Ammon's horn (tissue), 1 donor: ENCODE measurements around the gene ITGA8.
"Not testable (repeated sequence)": the region's sequence is repeated elsewhere in the genome, so short reads cannot be mapped to it uniquely, and the experiment has no call there.

Experiments used
- DNase-seq: peaks from one replicate; pipeline ENCODE4 v3.0.0-alpha.2; 2016; ENCODE audit warnings: low spot score

The ITGA8 gene

DNA sequence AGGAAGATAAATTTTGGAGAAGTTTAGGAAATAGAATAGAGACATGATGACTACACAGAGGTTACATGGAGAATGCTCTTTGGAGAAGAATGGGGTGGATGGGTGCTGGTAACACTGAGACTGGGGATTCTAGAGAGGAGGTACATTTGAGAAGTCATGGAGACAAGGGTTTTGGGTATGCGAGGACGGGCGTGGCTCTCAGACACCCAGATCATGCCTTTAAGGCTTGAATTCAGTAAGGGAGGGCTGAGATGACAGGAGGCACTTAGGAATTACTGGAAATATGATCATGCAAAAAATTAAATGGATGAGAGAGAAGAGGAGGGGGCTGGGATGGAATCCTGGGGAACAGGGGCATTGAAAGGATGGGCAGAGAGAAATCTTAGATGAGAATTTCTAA is 168.8 kb downstream of the ITGA8 start:
- no peak for DNase-seq

DNA sequence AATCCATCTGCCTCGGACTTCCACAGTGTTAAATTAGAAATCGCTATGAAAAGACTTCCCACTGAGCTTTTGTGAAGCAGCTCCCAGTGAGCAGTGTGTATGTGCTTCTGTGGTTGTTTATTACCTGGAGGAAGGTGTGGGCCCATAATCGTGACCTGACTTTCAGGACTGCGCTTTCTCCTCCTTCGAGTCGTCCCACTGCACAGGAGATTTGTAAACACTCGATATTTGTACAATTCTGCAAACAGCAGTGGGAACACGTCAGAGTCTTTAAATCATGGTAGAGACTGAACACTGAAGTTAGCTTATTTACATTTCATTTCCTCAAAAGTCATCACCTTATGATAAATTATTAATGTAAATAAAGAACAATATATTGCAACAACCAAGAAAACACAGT is 171.4 kb downstream of the ITGA8 start:
- no peak for DNase-seq

DNA sequence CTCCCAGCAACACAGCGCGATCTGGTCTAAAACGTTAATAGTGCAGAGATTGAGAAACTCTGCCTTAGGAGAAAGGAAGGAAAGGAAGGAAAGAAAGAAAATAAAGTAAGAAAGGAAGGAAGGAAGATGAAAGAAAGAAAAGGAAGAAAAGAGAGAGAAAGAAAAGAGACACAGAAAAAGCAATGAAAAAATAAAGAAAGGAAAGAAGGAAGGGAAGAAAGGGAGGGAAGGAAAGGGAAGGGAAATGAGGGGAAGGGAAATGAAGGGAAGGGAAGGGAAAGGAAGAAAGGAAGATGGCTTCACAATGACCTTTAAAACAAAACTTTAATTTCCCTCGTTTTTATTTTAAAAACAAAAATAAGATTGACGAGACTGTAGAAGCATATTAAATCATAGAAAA is 173.1 kb downstream of the ITGA8 start:
- no peak for DNase-seq

DNA sequence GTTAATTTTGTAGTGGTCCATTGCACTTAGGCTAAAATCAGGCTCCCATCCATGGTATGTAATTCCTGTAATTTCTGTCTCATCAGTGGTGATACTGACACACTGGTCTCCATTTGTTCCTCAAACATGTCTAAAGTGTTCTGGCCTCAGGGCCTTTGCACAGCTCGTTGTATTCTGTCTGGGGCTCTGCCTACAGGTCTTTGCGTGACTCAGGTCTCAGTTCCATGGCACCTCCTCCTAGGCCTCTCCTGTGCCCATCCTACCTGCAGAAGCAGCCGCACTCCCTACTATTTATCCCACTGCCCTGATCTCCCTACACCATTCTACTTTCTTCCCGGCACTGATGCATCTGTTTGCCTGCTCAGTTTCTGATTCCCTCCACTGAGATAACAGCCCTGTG is 173.8 kb downstream of the ITGA8 start:
- DNase-seq: no peak

DNA sequence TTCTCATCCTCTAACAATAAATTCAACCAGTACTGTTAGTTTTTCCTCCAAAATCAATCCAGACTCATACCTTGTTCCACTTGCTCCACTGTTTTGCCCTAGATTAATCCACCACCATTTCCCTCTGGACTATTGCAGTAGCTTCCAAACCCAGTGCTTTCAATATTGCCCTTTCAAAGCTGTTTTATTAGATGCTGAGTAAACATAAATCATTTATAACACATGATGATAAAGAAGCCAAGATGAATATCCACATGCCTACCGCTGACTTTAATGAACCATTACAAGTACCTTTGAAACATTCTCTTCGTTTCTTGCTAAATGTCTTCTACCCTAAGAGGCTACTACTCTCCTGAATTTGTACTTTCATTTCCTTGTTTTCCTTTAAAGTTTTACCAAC is 174.5 kb downstream of the ITGA8 start:
- DNase-seq: no peak

DNA sequence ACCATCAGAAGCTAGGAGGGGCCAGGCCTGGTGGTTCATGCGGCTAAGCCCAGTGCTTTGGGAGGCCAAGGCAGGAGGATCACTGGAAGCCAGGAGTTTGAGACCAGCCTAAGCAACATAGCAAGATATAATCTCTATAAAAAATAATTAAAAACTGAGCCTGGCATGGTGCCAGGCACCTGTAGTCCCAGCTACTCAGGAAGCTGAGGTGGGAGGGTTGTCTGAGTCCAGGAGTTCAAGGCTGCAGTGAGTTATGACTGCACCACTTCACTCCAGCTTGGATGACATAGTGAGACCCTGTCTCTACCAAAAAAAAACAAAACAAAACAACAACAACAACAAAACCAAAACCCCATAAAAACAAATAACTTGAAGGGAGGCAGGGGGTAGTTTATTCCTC is 175.7 kb downstream of the ITGA8 start:
- no peak for DNase-seq

DNA sequence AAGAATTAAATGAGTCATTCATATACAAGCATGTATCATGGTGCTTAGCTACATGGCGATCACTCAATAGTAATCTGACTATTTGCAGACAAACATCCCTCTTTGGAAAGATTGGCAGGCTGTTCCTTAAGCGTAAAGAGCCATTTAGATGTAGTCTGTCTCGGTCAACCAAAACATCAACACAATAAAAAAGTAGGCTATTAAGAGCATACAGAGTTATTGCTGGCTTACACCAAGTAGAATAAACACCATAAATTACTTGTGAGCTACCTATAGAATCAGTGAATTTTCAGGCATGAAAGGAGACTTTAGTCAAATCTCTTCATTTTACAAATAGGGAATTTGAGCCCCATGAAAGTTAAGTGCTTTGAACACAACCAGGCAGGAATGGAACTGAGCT is 176.9 kb downstream of the ITGA8 start:
- DNase-seq: no peak

DNA sequence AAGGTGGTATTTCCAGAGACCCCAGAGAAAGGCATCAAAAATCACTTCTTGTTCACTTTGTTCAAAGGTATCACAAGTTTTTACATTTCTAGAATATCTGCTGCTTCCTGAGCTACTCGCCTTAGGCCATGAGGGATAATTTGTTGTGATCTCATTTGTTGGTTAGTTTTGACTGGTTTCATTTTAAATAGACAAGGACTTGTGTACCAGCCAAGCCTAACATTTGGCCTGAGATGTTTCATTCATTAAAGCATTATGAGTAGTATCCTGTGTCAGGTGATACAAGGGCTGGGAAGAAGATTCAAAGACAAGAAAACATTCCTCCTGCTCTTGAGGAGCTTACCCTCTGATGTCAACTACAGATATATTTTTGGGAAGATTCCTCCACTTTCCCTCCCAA is 178.3 kb downstream of the ITGA8 start:
- DNase-seq: no peak

DNA sequence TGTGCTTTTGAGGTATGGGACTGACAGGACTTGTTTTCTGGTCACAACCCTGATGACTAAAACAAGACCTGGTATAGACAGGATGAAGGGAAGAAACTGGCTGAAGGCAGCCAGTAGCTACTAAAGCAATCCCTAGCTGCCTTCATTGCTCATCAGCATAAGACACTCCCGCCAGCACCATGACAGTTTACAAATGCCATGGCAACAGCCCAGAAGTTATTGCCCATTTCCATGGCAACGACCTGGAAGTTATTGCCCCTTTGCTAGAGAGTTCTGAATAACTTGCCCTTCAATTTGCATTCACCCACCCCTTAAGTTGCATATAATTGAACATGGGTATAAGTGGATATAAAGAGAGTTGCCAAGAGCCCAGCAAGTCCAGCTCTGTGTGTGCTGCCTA is 179.0 kb downstream of the ITGA8 start:
- no peak for DNase-seq

DNA sequence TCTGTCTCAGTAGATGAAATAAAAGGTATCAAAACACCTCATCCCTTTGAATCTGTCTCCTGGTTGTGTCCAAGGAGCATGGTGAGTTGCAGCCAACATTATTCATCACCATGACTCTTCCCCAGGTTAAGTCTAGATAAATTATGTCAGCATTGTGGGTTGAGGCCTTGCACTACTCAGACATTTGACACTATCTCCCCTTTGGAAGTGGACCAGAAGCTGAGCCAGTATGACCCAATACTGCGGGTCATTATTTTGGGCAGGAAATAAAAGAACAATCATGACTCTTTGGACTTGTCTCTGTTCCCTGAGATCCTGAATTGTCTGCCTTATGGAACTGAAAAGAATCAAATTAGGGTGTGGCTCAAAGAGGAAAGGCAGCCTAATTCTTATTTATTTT is 180.5 kb downstream of the ITGA8 start:
- no peak for DNase-seq

DNA sequence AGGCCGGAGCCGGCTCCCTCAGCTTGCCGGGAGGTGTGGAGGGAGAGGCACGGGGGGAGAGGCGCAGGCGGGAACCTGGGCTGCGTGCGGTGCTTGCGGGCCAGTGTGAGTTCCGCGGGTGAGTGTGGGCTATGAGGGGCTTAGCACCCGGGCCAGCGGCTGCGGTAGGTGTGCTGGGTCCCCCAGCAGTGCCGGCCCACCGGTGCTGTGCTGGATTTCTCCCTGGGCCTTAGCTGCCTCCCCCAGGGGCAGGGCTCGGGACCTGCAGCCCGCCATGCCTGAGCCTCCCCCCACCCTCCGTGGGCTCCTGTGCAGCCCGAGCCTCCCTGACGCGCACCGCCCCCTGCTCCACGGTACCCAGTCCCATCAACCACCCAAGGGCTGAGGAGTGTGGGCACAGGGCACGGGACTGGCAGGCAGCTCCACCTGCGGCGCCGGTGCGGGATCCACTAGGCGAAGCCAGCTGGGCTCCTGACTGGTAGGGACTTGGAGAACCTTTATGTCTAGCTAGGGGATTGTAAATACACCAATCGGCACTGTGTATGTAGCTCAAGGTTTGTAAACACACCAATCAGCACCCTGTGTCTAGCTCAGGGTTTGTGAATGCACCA is 184.7 kb downstream of the ITGA8 start:
- DNase-seq: not testable (repeated sequence)

DNA sequence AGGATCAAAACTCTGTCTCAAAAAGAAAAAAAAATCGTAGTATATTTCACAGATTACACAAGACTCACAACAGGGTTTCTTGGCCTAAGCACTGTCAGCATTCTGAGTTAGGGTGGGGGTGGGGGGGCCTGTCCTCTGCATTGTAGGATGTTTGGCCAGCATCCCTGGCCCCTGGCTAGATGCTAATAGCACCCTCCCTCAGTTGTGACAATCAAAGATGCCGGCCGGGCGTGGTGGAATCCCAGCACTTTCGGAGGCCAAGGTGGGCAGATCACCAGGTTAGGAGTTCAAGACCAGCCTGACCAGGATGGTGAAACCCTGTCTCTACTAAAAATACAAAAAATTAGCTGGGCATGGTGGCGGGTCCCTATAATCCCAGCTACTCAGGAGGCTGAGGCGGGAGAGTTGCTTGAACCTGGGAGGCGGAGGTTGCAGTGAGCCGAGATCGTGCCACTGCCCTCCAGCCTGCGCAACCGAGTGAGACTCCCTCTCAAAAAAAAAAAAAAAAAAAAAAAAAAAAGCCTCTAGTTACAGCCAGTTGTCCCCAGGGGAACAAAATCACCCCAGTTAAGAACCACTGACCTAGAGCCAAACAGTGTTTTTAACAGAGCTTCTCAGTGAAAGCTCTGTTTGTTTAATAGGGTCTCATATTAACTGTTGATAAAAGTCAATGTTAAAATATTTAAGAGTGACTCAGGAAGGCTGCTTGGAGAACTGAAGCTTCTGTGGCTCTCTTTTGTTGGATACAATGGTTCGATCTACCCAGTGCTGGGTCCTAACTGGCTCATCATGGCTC is 187.6 kb downstream of the ITGA8 start:
- DNase-seq: no peak

DNA sequence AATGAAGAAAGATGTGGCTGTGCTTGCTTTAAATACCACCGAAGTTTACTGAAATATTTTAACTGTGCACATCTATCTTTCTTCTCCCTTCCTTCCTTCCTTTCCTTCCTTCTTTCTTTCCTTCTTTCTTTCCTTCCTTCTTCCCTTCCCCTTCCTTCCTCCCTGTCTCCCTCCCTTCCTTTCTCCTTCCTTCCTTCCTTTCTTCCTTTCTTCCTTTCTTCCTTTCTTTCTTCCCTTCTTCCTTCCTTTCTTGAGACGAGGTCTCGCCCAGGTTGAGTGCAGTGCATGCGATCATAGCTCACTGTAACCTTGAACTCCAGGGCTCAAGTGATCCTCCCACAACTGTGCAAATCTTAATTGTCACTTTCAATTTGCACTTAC is 190.9 kb downstream of the ITGA8 start:
- no peak for DNase-seq

DNA sequence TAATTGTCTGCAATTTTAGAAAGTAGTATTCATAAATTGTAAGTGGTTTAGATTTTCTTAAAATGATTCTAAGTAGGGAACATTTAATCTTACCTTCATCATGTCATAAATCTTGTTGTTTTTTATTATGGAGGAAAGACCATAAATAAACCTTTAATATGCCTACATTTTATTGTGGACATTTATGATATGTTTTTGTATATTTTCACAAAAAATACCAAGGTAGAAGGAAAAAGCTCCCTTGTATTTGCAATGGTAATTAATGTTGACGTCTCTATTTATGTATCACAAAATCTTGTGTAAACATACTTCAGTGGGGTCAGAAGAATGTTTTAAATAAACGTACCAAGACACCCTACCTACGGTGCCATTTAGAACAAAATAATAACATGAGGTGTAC is 193.0 kb downstream of the ITGA8 start:
- DNase-seq: no peak

DNA sequence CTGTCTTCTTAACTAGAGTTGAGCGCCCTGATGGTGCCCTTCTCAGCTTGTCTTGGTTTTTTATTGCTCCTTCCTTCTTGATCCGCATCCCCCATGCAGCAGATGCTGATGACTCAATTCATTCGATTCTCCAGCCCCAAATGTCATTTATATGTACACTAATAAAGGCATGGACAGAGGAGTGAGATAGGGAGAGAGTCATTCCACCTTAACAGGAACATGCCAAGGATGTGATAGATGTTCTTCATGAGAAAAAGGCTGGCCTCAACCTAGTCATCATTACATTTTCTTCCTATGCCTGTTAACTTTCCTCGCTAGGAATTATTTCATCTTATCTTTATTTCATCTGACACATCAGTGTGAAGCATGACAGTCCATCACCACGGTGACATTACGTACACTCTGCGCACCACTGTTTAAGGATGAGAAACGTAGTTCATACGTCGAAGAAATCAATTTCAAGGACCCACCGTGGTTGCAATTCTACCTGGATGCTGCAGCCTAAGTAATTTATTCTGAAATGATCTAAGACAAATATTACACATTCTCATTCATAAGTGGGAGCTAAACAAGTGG is 198.3 kb downstream of the ITGA8 start:
- DNase-seq: no peak

DNA sequence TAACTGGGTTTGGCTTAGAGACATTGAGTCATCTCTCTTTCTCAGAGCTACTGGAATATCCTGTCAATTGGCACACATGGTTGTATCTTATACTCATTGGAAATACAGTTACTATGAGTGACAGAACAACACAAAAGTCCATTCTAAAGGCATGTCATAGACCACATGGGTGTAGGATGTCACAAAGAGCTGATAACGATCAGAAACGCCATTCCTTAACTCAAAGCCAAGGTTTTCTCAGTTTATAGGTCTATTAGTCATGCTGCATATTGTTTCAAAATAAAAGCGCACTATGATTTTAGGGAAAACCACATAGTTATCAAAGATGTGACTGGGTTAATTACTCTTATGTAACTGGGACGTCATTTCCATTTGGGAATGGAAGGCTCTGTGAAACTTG is 201.5 kb downstream of the ITGA8 start:
- DNase-seq: no peak

DNA sequence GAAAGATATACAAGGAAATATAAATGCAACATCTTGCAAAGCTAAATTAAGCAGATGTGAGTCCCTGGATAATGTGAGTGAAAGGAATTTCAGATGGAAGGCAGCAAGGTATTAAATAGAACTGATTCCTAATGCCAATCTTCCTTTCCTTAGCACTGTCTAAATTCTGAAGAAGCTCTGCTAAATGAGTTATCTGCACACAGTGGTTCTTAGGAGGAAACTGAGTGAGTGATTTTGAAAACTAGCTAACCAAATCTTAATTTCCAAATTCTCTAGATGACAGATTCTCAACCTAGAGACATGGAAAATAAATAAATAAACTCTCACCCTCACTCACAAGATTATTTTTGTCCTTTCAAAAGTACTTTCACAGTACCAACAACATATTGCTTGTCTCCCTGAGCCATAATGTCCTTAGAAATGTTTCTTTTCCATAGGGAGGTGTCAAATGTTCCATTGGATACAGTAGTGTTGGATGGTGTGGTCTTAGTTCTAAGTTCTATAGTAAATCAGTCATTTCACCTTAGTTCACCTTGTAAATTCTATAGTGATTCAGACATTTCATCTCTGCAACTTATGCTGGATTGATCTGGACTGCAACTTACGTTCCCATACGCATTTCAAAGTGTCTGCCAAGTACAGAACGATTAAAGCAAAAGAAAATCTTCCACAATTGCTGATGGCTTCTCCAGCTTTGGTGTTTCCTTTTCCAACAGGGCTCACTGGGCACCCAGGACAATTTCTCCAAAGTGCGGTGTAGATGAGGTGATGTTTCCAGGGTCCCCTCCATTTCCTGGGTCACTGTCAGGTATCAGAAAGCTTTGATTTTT is 203.3 kb downstream of the ITGA8 start:
- no peak for DNase-seq

DNA sequence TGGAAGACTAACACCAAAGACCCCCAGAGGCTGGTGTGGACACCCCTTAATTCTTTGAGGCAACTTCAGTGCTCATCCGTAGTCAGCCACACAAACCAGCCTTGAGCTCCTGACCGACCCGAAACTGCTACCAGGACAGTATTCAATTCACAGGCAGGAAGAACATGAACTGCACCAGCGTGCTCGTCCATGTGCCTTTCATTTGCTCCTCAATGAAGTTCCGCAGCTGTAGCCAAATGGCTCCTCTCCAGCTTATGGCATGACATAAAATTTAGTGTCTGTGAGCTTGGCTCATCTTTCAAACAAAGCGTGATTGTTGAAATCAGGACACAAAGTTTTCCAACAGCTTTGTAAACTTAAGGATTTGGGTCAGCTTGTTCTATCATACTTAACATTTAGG is 204.5 kb downstream of the ITGA8 start:
- peak; percentile 82 for DNase-seq

DNA sequence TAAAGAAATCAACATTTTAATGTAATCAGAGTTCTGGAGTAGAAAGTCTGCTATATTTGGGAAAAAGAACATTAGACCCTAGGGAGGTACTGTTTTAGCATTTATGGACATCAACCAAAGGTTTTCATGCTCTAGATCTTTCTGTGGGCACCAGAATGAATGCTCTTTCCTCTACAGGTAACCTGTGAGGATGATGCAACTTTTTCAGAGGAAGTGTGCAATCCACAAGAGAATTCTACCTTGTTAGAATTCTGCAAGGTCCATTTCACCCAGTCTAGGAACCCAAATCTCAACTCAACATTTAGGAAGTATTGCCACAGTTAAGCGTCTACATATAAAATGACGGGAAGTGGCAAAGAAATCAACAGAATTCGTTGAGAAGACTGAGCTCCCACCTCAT is 208.8 kb downstream of the ITGA8 start:
- no peak for DNase-seq

DNA sequence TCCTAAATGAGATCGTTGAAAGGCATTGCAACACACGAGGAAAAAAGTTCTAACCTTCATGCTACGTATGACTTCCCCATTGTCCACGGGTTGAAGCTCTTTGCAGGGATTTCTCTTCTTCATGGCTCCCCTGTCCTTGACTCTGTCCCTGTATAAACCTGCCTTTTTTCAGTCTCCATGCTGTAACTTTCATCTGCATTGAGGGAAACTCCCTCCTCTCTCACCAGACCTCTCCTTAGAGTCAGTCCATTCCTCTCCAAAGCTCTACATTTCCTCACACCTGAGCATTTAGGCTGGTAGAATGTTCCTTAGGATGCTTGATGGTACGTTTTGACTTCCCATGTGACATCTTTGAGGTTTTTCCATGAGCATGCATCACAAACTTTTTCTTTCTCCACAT is 214.4 kb downstream of the ITGA8 start:
- no peak for DNase-seq

DNA sequence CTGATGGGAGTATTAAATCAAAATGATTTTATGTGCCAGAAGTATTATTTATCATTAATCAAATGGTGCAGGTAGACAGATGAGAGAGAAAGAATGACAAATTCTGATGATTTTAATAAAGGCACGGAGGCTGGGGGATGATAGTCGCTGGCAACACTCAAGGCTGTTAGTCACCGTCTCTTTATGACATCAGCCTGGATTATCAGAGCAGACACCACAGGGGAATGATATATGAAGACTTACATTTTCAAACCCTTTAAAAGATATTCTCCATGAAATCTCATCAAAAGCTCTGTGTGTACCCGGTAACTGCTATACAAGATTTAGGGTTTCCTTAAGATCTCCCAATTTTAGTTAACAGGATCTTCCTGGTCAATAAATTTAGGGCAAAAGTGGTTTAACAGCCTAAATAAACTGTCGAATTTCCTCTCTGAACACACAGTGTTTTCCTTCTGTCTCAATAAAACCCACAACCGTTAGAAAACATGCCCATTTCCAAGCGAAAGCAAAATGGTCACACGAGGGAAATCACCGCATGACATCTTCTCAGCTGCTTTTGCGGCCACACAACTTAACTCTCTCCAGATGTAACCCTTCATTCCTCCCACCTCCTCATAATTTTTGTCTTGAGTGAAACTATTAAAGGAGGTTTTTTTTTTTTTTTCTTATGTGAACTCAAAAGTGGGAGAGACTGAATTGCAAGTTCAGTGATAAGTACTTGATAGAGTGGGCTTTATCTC is 215.5 kb downstream of the ITGA8 start:
- no peak for DNase-seq

DNA sequence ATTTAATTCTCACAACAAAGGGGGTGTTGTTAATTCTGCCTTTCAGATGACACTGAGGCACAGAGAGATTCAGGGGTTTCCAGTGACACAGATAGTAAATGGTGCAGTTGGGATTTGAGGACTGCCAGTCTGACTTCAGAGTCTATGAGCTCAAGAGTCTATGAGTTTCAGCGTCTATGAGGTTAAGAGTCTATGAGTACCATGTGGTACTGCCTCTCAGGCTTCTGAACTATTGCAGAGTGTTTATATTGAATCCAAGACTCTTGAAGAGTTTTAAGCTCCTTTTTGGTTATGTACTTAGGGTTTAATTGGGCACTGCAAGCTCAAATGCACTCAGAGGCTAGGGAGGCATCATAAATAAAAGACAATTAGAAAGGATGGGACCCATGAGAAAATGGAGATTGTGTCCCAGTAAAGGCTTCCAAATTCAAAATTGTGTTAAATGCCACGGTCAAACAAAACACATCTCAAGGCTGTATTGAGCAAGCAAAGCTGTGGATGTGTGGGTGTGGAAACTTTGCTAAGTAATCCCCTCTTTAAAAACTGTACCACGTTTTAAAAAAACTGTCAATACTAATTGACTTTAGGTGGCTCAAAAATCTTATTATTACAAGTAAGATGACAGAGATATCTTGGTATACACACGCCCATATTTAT is 224.7 kb downstream of the ITGA8 start:
- no peak for DNase-seq
